Astrocyte (in vitro differentiated cells and primary cell): ENCODE data around the gene LRRC23.

Experiments used
- EZH2 ChIP-seq: IDR thresholded peaks from 2 replicates; pipeline ENCODE4 v1.6.1; 2012; ENCODE audit warnings: mild to moderate bottlenecking, low read length, inconsistent platforms; ENCODE audit not compliant: insufficient read depth
- TF ChIP-seq, protein P1 (sequence below): IDR thresholded peaks from 2 replicates; pipeline ENCODE4 v1.5.1; 2011; ENCODE audit warnings: low read depth, mild to moderate bottlenecking, inconsistent platforms, low read length, moderate library complexity; ENCODE audit not compliant: insufficient read depth

- TF ChIP-seq, protein P1, sequence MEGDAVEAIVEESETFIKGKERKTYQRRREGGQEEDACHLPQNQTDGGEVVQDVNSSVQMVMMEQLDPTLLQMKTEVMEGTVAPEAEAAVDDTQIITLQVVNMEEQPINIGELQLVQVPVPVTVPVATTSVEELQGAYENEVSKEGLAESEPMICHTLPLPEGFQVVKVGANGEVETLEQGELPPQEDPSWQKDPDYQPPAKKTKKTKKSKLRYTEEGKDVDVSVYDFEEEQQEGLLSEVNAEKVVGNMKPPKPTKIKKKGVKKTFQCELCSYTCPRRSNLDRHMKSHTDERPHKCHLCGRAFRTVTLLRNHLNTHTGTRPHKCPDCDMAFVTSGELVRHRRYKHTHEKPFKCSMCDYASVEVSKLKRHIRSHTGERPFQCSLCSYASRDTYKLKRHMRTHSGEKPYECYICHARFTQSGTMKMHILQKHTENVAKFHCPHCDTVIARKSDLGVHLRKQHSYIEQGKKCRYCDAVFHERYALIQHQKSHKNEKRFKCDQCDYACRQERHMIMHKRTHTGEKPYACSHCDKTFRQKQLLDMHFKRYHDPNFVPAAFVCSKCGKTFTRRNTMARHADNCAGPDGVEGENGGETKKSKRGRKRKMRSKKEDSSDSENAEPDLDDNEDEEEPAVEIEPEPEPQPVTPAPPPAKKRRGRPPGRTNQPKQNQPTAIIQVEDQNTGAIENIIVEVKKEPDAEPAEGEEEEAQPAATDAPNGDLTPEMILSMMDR, result no peak
- no peak for TF ChIP-seq EZH2
Measured at GRCh38 chr12:6866163-6866919, 38.3 kb upstream of the LRRC23 start.
